CD4-positive, alpha-beta T cell (primary cell): Measurements from ENCODE around the gene EXT2. TPM values are rescaled to one million over a fixed set of nuclear protein-coding genes. Genes with fewer than 3 reads are reported as not detected.

Source experiments
- ATAC-seq: fragments of 200-7000 bp; cut with Tn5 transposase; one replicate; pipeline ENCODE4 v1.10.0; 2022; ENCODE audit warnings: mild to moderate bottlenecking; ENCODE audit not compliant: poor library complexity
- CTCF ChIA-PET: fragments of 350-600 bp; sonication (Branson Sonifier 250); formaldehyde crosslinking; loops from one replicate; lab custom pipeline; 2021; ENCODE audit warnings: antibody characterized with exemption, inconsistent platforms; lab: Charles Lee
- POLR2A ChIA-PET: fragments of 350-600 bp; sonication (Branson Sonifier 250); formaldehyde crosslinking; loops from one replicate; lab custom pipeline; 2021; ENCODE audit warnings: antibody characterized with exemption, inconsistent platforms; lab: Charles Lee
- DNase-seq, 14 experiments: peaks; one replicate each; pipeline ENCODE4 v3.0.0-alpha.2; 2013 to 2020; ENCODE audit warnings: mixed read lengths in 2 of 14
- H3K27ac ChIP-seq, 2 donors: one replicate each; pipeline versions ENCODE4 v1.5.1 to v1.7.0; 2013; ENCODE audit warnings: low read length in 2 of 2, low read depth in 1 of 2, mild to moderate bottlenecking in 1 of 2
- H3K27me3 ChIP-seq, 2 experiments: 1 replicate in 1 of 2; 2 replicates in 1 of 2; pipeline versions ENCODE4 v1.6.1 to v1.7.0; 2013; ENCODE audit warnings: low read length in 2 of 2, control low read depth in 1 of 2, mild to moderate bottlenecking in 1 of 2, moderate library complexity in 1 of 2; ENCODE audit not compliant: insufficient read depth in 2 of 2, control insufficient read depth in 1 of 2
- H3K36me3 ChIP-seq: one replicate; pipeline ENCODE4 v1.6.1; 2013; ENCODE audit warnings: low read length, control low read depth; ENCODE audit not compliant: insufficient read depth
- H3K4me1 ChIP-seq: one replicate; pipeline ENCODE4 v1.6.1; 2013; ENCODE audit warnings: low read length, control low read depth; ENCODE audit not compliant: insufficient read depth
- H3K4me3 ChIP-seq: one replicate; pipeline ENCODE4 v1.5.1; 2013; ENCODE audit warnings: mild to moderate bottlenecking, low read length, moderate library complexity
- H3K9me3 ChIP-seq, 2 experiments: 1 replicate in 1 of 2; 2 replicates in 1 of 2; pipeline versions ENCODE4 v1.6.1 to v1.7.0; 2013; ENCODE audit warnings: low read length in 2 of 2, mild to moderate bottlenecking in 2 of 2, control low read depth in 1 of 2, moderate library complexity in 1 of 2; ENCODE audit not compliant: control insufficient read depth in 1 of 2, insufficient read depth in 1 of 2
- H3K27ac Mint-ChIP-seq: one replicate; pipeline ENCODE4 v1.8.0; 2020; ENCODE audit warnings: mixed read lengths
- H3K27me3 Mint-ChIP-seq: one replicate; pipeline ENCODE4 v1.8.0; 2021; ENCODE audit warnings: mixed read lengths
- H3K36me3 Mint-ChIP-seq: one replicate; pipeline ENCODE4 v1.8.0; 2021; ENCODE audit warnings: low read depth, mixed read lengths
- H3K4me1 Mint-ChIP-seq: one replicate; pipeline ENCODE4 v1.8.0; 2021; ENCODE audit warnings: low read depth, mixed read lengths
- H3K4me3 Mint-ChIP-seq: one replicate; pipeline ENCODE4 v1.8.0; 2020; ENCODE audit warnings: mild to moderate bottlenecking, mixed read lengths
- H3K9me3 Mint-ChIP-seq: one replicate; pipeline ENCODE4 v1.8.0; 2020; ENCODE audit warnings: mixed read lengths
- CTCF ChIP-seq: fragments of 200-600 bp; IDR thresholded peaks from one replicate; pipeline ENCODE4 v1.8.0; 2022; ENCODE audit warnings: antibody characterized with exemption, mild to moderate bottlenecking
- intact Hi-C, 2 experiments: fragments of 100-400 bp; cut with DNase I in 1 of 2; cut with micrococcal nuclease in 1 of 2; formaldehyde crosslinking; loops; one replicate each; pipeline versions ENCODE4 v1.15.1 to v1.9.0; 2023 to 2025; cut with DNase I, micrococcal nuclease
- total RNA-seq, 174 experiments: library from RNA in 2 of 174; stranded (reverse) in 2 of 174; gene quantifications; one replicate each; pipeline ENCODE4 v1.2.3 and lab custom pipeline; 2021 to 2026

The EXT2 gene
- total RNA-seq, 2 experiments from 2014 or later, result 17.1 to 17.5 TPM

GRCh38 chr11:44133335-44133946 is 38.0 kb downstream of the EXT2 start:
- Histone ChIP-seq H3K9me3 (no peaks in the 10 kb centered on the region), H3K4me3 (no peak overlapping the region), H3K36me3 (peaks cover 44% of the 10 kb centered on the region), H3K4me1 (no peaks in the 10 kb centered on the region), H3K27me3 (no peaks in the 10 kb centered on the region), H3K27ac (no peak overlapping the region)
- no peaks in the 10 kb centered on the region for H3K9me3 Mint-ChIP-seq
- no peaks in the 10 kb centered on the region for H3K4me1 Mint-ChIP-seq
- ChIA-PET CTCF (interaction anchor here (0.9 to 1.2 kb wide), 3 partner anchors 11 to 29 kb away, joined by 3 read pairs; no protein-coding TSS in a partner anchor), POLR2A (no interaction called here)
- DNase-seq, result no peak
- intact Hi-C loops, result no loop called here
- no peak overlapping the region for H3K27ac Mint-ChIP-seq
- ATAC-seq, result no peak
- H3K36me3 Mint-ChIP-seq, result peaks cover 89% of the 10 kb centered on the region
- peak; percentile 12 for TF ChIP-seq CTCF
- no peak overlapping the region for H3K4me3 Mint-ChIP-seq
- no peaks in the 10 kb centered on the region for H3K27me3 Mint-ChIP-seq

- no peak for ATAC-seq
- Mint-ChIP-seq H3K4me1 (no peaks in the 10 kb centered on the region), H3K36me3 (peaks cover 87% of the 10 kb centered on the region), H3K9me3 (no peaks in the 10 kb centered on the region), H3K4me3 (no peak overlapping the region), H3K27me3 (no peaks in the 10 kb centered on the region), H3K27ac (no peak overlapping the region)
- TF ChIP-seq CTCF, result no peak
- Histone ChIP-seq H3K9me3 (no peaks in the 10 kb centered on the region), H3K4me3 (no peak overlapping the region), H3K36me3 (peaks cover 33% of the 10 kb centered on the region), H3K27ac (no peak overlapping the region), H3K4me1 (no peaks in the 10 kb centered on the region), H3K27me3 (no peaks in the 10 kb centered on the region)
- intact Hi-C loops, result no loop called here
- no peak for DNase-seq
- ChIA-PET CTCF (interaction anchor here (1.2 kb wide), 1 partner anchor 24 kb away, joined by 3 read pairs; no protein-coding TSS in a partner anchor), POLR2A (no interaction called here)
Measured at GRCh38 chr11:44134625-44135024, 39.1 kb downstream of the EXT2 start.

GRCh38 chr11:44136176-44136945 is 40.9 kb downstream of the EXT2 start:
- H3K4me3 ChIP-seq, result no peak overlapping the region
- no peak for ATAC-seq
- TF ChIP-seq CTCF, result no peak
- Mint-ChIP-seq H3K4me1 (no peaks in the 10 kb centered on the region), H3K27me3 (no peaks in the 10 kb centered on the region), H3K27ac (no peak overlapping the region), H3K36me3 (peaks cover 86% of the 10 kb centered on the region), H3K9me3 (no peaks in the 10 kb centered on the region), H3K4me3 (no peak overlapping the region)
- no peak for DNase-seq
- H3K4me1 ChIP-seq, result no peaks in the 10 kb centered on the region
- H3K27ac ChIP-seq, result no peak overlapping the region
- no peaks in the 10 kb centered on the region for H3K27me3 ChIP-seq
- no peaks in the 10 kb centered on the region for H3K9me3 ChIP-seq
- intact Hi-C loops, result no loop called here
- CTCF ChIA-PET, result interaction anchor here (1.5 to 1.9 kb wide), 2 partner anchors 11 to 41 kb away, joined by 4 to 5 read pairs; partner anchors contain the start of gene EXT2
- peaks cover 19% of the 10 kb centered on the region for H3K36me3 ChIP-seq
- POLR2A ChIA-PET, result no interaction called here
